CMK (cell line): ENCODE data around the gene JCAD.
A peak's percentile ranks its signal among the peaks of the same experiment; 100 is the strongest.

Source experiments
- DNase-seq: peaks from one replicate; pipeline ENCODE4 v3.0.0-alpha.2; 2010; ENCODE audit warnings: low read depth

Gene JCAD

DNA sequence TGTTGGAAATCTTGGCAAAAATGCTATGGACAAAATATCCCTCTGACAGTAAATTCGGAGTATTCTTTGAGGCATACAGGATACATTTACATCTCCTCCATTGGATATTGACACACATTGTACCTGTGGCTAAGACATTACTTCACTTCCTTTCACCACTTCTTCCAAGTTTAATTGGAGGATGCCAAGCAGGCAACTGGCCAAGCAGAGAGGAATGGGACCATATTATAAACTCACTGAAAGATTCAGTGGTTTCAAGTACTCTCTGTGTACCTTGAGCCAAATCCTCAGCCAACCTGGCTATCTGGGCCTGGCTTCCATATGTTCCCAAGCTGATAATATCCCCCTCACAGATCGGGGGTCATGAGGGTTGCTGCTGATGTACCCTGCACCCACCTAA is 14.7 kb upstream of the JCAD start:
- no peak for DNase-seq

DNA sequence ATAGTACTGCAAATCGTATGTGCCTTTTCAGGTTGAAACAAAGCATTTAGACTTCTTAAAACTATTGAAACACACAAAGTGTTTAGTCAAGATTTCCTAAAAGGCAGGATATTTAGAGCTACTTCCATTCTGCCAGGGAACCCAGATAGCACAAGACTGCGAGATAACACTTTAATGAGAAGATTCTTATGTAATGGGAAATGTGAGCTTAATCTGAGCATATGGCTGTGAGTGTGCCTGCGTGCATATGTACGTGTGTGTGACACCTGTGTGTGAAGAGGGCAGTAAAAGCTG is 14.3 kb upstream of the JCAD start:
- no peak for DNase-seq

DNA sequence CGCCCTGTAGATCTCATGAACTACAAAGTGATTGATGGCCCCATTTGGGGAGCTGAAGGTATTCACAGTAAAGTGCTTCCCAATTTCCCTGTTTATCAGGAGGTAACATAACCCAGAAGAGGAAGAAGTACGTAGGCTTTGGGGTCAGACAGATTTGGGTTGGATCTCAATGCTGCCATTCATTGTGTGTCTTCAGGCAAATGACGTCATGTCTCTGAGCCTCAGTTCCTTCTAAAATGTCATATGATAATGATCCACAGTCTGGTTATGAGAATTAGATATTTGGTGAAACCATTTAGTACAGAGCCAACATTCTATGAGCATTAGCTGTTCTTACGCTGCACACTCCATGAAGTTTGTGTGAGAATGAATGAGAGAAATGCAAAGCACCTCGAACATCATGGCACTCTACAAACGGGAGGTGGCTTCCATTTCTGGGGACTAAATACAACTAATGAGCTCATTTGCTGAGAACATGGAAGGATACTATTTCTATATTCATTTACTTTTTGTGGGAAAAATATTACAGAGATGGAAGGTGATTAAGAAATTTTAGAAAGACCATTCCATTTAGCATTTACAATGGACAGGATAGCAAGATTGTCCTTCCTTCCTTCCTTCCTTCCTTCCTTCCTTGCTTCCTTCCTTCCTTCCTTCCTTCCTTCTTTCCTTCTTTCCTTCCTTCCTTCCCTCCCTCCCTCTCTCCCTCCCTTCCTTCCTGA is 13.8 kb upstream of the JCAD start:
- DNase-seq, result no peak

DNA sequence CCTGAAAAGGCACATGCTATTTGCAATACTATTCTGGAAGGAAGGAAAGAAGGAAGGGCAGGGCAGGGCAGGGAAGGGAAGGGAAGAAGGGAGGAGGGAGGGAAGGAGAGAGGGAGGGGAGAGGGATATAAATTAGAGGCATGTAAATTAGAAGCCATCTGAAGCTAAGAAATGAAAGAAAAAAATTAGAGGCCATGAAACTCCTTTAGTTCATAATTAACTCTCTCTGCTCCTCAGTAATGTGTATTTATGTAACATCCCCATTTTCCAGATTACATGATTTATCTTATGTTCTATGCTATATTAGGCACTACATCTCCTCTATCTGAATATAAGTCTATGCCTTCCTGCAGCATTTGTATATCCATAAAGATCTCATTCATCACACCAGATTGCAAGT is 12.7 kb upstream of the JCAD start:
- DNase-seq, result no peak

DNA sequence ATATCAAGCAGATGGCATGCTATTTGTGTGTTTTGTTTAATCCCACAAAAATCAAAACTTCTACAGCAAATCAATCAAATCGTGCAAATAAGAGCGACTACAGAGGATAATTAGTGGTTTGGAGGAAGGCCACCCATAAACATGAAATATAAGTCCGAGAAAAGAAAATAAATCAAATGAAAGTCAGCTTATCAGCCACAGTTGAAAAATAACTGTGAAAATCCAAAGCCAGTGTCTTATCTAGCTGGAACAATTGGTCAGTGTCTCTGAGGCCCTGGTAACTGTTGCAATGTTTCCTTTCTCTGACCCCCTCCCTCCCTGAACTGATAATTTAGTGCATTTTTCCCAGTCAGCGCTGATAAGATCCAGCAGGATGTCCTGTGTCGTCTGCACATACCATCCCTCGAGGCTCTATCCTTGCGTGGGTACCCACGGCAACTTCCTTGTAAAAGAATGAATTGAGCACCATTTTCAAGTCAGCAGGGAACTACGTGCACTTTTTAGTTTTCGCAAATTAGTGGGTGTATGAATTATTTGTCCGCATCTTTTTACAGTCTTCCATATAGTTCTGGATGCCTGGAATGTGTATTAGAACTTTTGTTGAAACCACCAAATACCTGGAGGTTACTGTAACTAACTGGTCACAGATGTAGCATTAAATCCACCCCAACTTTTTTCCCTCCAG is 10.8 kb upstream of the JCAD start:
- peak; percentile 12 for DNase-seq

DNA sequence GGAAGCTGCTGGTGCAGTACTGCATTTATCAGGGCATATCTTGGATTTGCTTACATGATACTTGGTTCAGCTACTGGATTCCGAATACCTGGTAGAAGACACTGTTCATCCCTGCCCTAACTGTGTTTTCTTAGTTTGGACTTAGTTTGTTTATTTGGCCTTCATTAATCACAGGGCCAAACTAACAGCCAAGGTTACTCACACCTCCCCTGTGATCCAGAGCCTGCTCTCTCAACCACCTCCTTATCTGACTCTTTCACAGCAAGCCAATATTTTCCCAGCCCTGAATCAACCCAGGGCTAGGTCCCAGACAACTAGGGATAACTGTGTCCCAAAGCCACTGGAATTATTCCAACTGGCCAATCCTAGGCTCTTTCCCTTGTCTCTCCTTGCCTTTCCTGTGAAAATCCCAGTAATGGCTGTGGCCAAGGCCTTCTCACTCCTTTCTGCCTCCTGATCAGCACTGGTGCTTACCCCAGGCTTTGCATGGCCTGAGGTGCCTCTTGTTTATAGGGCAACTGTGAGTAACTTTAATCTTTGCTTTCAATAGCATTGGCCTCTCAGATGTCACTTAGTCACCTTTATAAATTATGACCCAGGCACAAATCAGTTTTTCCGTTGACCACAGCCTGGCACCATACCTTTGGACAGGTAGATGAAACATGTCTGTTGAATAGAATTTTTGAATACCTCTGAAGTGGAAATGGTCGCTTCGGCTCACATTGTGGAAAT is 9.3 kb upstream of the JCAD start:
- DNase-seq, result no peak

DNA sequence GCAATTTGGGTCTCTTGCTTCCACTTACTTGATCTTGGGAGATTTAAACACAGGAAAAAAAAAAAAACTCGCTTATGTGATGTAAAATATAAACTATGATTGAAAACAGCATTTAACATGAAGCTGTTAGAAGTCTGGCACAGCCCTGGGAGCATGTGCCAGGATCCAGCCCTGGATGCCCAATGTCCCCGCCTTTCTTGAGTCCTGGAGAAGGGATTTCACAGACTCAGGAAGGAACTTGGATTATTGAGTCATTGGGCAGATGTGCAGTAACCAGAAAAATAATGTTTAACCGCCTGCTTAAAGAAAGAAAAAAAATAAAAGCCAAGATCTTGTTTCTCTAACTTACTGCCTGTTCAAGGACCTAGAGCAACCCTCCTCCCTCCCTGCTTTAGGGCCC is 3.7 kb upstream of the JCAD start:
- no peak for DNase-seq

DNA sequence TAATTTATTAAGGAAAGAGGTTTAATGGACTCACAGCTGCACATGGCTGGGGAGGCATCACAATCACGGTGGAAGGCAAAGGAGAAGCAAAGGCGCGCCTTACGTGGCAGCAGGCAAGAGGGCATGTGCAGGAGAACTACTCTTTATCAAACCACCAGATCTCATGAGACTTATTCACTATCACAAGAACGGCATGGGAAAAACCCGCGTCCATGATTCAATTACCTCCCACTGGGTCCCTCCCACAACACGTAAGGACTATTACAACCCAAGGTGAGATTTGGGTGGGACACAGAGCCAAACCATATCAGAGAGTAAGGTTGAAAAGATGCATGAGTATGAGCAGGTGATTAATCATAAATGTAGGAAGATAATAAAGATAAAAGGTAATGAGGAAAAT is 3.2 kb upstream of the JCAD start:
- DNase-seq, result no peak

DNA sequence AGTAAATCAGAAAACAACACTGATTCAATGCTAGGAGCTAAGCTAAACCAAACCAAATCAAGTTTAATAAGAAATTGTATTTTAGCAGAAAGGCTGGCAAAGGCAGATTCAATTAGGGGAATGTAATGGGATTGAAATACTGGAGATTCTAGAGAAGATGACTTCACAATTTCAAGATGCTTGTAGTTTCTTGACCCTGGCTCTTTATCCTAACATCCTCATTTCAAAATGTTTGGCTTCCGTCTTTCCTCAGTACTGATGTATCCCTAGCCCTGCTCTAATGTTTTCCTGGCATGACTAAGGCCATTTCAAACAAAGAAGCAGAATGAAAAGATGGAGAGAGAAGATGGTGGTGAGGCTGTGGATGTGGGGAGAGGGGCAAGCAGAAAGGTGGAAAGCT is 2.7 kb upstream of the JCAD start:
- no peak for DNase-seq

DNA sequence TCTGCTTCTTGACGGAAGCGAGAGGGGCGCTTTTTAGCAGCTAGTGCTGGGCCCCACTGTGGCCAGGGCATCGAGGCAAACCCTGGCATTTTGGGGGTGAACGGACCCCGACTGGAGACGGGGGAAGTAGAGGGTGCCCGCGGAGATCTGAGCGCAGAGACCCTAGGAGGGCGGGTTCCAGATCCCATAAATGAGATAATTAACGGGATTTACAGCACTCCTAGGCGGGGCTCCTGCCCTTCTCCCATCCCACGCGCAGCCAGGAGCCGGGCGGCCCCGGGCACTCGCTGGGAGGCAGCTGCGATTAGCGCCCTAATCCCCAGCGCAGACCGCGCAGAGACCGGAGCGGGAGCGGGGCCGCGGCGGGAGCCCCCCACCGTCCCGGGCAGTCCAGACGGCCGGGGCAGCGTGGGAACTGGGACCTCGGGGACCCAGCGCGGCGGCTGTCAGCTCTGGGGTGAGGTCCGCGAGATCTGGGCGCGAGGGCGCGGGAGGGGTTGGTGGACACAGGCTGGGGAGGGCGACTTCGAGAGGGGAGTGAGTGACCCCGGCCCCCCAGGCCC is 735 bp downstream of the JCAD start:
- no peak for DNase-seq

DNA sequence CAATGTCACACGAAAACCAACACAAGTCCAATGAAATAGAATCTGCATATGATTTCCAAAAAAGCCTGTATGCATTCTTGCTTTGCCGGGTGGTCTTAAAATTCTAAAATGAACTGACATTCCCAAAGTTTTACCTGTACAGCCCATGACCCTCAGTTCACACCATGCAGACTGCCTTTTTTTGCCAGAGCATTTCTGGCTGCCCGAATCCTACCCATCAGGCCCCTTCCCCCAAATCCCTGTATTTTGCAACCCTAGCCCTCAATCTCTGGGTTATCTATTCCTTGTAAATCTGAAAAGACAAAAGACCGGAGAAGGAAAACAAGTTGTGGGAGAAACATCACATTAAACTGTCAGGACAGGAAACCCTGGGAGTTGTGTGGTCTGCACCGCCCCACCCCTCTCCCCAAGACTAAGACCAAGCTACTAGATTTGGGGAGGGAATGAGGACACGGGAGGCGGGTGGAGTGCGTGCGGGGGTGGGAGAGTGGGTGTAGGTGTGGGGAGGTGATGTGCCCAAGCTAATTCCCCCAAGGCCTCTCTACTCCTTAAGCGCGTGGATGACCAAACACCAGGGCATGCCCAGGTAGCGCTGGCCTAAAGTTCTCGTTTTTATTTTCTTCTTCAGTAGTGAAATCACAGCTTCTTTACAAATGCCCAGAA is 1.4 kb downstream of the JCAD start:
- no peak for DNase-seq

DNA sequence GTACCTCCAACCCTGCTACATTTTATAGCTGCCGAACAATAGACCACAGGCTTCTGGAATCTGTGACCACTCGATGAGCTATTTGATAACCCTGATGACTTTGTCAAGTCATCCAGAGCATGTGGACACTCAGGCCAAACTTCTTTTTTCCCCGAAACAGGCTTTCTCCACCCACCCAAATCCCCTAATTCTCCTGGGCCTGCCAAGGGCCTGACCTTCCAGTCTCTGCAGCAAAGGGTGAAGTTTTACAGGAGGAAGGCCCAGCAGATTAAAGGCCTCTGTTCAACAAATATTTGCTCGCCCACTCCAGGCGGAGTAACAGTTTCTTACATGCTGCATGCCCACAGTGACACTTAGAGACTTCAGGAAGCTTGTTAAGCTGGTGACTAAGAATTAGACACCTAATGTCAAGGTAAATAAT is 2.0 kb downstream of the JCAD start:
- no peak for DNase-seq

DNA sequence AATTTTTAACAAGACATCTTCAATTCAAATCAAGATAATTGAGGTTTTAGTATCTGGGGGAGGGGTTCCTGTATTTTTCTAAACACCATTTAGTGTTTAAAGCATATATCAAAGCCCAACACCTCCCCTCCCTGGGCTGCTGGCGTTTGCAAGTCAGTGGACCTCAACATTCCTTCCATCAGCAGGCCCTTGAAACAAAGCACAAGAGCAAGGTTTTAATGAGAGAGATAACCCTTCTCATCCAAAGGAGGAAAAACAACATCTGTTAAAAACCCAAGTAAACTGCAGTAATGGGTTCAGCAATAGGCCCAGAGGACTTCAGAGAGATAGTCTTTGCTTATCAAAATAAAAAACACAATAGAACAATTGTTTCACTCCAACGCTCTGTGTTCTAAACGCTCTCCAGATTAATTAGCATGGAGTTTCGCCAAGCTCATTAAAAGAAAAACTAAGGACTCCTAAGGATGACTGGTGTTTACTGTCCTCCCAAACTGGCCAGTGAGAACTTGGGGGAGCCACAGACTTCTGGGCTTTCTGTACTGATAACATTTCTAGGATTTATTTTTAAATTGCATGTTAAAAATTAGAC is 2.5 kb downstream of the JCAD start:
- DNase-seq, result no peak

DNA sequence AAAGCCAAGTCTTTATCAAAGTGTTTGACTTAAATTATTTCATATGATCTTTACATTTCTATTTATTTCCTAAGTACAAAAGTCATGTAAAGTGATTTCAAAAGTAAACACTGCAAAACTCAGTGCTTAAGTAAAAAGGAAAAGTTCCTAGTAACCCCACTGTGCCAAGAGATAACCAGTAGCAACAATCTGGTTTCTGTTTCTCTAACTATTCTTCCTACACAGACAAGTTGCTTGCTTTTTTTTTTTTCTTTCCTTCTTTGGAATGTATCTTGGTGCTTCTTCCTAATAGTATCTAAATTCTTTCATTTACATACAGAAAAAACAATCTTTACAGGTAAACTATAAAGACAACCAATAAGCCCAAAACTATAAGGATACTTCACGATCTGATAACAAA is 3.1 kb downstream of the JCAD start:
- no peak for DNase-seq

DNA sequence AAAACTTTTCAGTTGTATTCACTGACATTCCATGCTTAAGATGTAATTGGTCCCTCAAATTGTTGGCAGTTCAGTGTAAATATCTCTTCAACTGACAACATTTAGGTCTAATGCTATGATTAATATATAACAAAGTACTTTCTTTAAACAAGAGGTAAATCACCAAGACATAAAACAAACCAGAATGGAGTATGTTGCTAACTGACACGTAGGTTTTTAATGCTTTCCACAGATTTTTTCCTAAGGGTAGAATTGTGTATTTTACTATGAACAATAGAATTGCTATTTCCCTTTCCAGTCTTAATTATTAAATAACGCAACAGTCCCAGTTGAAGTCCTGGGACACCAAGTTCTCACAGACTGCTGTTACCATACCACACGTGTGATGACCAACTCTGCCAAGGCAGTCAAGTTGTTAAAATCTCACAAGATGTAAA is 4.1 kb downstream of the JCAD start:
- DNase-seq, result no peak

DNA sequence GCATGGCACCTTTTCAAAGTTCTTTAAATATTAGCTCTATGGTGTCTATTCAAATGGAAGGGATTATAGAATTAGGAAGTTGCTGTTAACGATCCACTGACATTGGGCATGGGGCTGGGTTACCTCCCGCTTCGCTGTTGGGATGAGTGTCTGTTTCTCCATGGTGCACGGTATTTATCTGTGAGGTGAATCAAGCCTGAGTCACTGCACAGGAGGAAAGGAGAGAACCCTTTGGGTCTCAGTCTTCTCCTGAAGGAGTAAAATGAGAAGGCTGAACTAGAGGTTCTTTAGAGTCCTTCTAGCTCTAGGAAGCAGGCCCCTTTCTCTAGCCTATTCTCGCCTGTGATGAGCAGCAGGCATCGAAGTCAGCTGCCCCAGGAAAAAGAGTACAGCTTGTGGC is 7.3 kb downstream of the JCAD start:
- DNase-seq, result no peak

DNA sequence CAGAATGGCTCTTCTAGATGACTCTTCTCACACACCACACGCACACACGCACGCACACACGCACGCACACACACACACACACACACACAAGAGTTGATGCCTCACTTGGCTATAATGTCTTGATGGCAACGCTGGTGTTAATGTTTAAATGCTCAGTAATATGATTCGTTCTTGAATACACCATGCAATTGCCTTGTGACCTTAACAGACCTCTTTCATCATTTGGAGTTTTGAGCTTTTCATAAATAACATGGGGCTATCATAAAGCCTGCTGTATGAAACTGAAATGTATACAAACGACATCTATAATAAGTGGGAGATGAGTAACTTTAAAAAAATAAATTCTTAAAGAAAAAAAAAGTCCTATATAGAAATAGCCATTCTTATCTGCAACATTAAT is 8.2 kb downstream of the JCAD start:
- no peak for DNase-seq

DNA sequence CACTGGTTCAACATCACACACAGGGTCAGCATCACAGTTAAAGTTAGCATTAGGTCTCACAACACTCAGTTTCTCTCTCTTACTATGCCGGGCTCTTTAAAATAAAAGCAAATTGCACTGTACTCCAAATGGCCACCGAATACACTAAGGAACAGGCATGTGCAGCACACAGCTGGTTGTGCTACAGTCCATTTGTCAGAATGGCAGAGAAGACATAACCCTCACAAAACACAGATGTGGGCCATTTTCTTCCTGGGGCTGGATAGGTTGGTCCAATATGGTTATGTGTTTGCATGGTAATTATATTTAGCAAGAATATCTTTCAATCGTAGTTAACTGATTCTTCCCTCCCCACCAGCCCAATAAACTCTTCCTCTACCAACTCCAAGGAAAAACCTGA is 9.0 kb downstream of the JCAD start:
- no peak for DNase-seq

DNA sequence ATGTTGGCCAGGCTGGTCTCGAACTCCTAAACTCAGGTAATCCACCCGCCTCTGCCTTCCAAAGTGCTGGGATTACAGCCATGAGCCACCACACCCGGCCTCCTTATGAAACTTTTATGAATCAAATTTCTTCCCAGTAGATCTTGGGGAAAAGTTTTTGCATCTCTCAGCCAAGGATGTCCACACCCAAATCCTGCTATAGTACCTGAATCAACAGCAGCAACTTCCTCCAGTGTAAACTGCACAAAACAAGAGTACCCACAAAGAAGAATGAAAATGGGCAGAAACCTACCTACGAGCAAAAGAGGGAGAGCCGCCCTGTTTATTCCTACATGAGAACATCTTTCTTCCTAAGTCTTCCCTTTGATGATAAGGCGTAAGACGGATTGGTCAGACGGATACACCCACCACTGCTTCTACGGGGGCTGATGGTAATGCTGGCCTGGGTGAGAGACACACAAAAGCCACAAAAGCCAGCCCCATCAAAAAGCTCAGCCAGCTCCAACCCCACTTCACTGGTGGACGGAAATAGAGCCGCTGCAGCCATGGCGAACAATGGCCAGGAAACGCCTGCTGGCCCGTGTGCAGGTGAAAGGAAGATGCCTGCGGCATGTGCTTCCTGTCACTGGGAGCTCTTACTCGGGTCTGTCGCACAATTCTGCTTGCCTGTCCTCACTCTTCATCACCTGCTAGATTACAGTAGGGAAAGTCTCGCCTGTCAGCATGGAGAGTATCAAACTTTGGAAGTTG is 10.4 kb downstream of the JCAD start:
- DNase-seq, result no peak

DNA sequence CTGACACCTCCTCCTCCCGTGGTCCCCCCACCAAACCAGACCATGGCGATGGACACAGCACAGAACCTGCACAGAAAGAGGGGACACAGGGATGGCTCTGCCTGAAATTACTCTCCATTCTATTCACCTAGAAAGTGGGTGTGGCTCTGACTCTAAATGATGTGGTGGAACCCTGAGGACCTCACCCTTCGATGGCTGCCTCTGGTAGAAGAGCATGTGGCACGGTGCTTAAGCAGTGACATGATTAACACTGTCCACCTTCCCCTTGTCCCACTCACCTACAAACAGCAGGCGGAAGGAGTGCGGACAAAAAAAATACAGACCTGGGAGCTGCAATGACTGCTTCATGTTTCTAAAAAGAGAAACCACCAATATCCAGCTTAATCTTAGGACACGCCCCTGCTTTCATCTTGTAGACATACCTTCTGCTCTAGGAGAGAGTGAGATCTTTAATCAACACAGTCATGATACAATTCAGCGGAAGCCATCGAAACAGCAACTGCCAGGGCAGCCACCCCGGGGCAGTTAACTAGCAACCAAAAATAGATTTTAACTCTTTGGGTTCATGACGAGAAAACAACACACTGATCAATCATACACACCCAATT is 11.4 kb downstream of the JCAD start:
- no peak for DNase-seq

DNA sequence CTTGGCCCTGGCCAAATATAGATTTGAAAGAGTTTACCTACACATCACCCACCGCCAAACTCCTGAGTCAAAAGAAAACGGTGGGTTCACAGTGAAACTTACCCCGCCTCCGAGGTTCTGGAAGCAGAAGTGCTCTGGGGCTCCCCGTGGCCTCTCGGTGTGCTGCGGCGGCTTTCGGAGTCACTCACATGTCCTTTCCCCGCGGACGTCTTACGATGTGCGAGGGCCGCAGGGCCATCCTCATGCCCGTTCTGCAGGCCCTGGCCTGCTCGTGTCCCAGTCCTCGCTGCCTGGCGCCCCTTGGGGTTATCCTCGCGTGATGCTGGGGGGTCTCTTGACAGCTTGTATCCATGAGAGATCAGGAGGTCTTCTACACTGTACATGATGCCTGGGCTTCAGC is 12.0 kb downstream of the JCAD start:
- no peak for DNase-seq
